IMR-90 (cell line): ENCODE data around the gene DNASE2B. TPM values are rescaled to one million over a fixed set of nuclear protein-coding genes. Genes with fewer than 3 reads are reported as not detected.

Source experiments
- ATAC-seq: fragments of 200-7000 bp; cut with Tn5 transposase; 2 replicates; pipeline ENCODE4 v1.9.1; 2020; ENCODE audit warnings: low read depth, mild to moderate bottlenecking, moderate library complexity
- BruUV-seq: library from RNA; stranded (reverse); fragments of 400-500 nt; replicated peaks from 2 replicates; lab custom pipeline; 2021; lab: Mats Ljungman, UMichigan
- CTCF ChIA-PET: fragments of 300-600 bp; formaldehyde crosslinking; extraction: SDS; loops from one replicate; lab custom pipeline; 2021; ENCODE audit warnings: antibody characterized with exemption; lab: Yijun Ruan, JAX
- POLR2A ChIA-PET: fragments of 300-600 bp; sonication (Branson Sonifier 250); formaldehyde crosslinking; loops from one replicate; lab custom pipeline; 2022; ENCODE audit warnings: antibody characterized with exemption; ENCODE audit not compliant: unreplicated experiment; lab: Charles Lee
- DNase-seq: peaks from one replicate; pipeline ENCODE4 v3.0.0; 2013
- H2AFZ ChIP-seq: replicated peaks from 2 replicates; pipeline ENCODE3; 2013; ENCODE audit warnings: low read length, mild to moderate bottlenecking; ENCODE audit not compliant: poor library complexity
- H2AK5ac ChIP-seq: 2 replicates; pipeline ENCODE4 v1.6.1; 2013; ENCODE audit warnings: low read depth, low read length, inconsistent platforms
- H2AK9ac ChIP-seq: replicated peaks from 2 replicates; pipeline ENCODE3; 2013; ENCODE audit warnings: mild to moderate bottlenecking, low read depth, low read length, moderate library complexity; ENCODE audit not compliant: poor library complexity
- H2BK120ac ChIP-seq: 2 replicates; pipeline ENCODE4 v1.6.1; 2013; ENCODE audit warnings: low read depth, low read length, inconsistent platforms
- H2BK15ac ChIP-seq: 3 replicates; pipeline ENCODE4 v1.6.1; 2013; ENCODE audit warnings: low read depth, low read length, inconsistent platforms
- H2BK20ac ChIP-seq: 2 replicates; pipeline ENCODE4 v1.6.1; 2013; ENCODE audit warnings: low read depth, mild to moderate bottlenecking, inconsistent platforms, low read length, moderate library complexity
- H2BK5ac ChIP-seq: 2 replicates; pipeline ENCODE4 v1.6.1; 2013; ENCODE audit warnings: mild to moderate bottlenecking, low read depth, low read length, inconsistent platforms; ENCODE audit not compliant: poor library complexity, severe bottlenecking
- H3K14ac ChIP-seq: replicated peaks from 2 replicates; pipeline ENCODE4 v1.6.1; 2013; ENCODE audit warnings: low read depth, low read length, inconsistent platforms
- H3K18ac ChIP-seq: 2 replicates; pipeline ENCODE4 v1.6.1; 2013; ENCODE audit warnings: low read depth, low read length, control low read depth
- H3K23ac ChIP-seq: 2 replicates; pipeline ENCODE4 v1.6.1; 2013; ENCODE audit warnings: low read depth, low read length, inconsistent platforms
- H3K27ac ChIP-seq: 2 replicates; pipeline ENCODE4 v1.5.1; 2013; ENCODE audit warnings: mild to moderate bottlenecking, control low read depth, low read length; ENCODE audit not compliant: insufficient read depth
- H3K27me3 ChIP-seq: 2 replicates; pipeline ENCODE4 v1.6.1; 2013; ENCODE audit warnings: low read length; ENCODE audit not compliant: control insufficient read depth, insufficient read depth
- H3K36me3 ChIP-seq: 2 replicates; pipeline ENCODE4 v1.6.1; 2013; ENCODE audit warnings: low read length, mixed read lengths; ENCODE audit not compliant: control insufficient read depth, insufficient read depth
- H3K4ac ChIP-seq: 2 replicates; pipeline ENCODE4 v1.6.1; 2013; ENCODE audit warnings: low read depth, low read length, inconsistent platforms
- H3K4me1 ChIP-seq: 2 replicates; pipeline ENCODE4 v1.6.1; 2013; ENCODE audit warnings: low read length, mixed read lengths; ENCODE audit not compliant: control insufficient read depth, insufficient read depth
- H3K4me2 ChIP-seq: 2 replicates; pipeline ENCODE4 v1.6.1; 2013; ENCODE audit warnings: low read depth, mild to moderate bottlenecking, control low read depth, low read length, moderate library complexity
- H3K4me3 ChIP-seq: 2 replicates; pipeline ENCODE4 v1.5.1; 2013; ENCODE audit warnings: low read depth, mild to moderate bottlenecking, control low read depth, low read length, moderate library complexity; ENCODE audit not compliant: insufficient read depth
- H3K56ac ChIP-seq: 2 replicates; pipeline ENCODE4 v1.6.1; 2013; ENCODE audit warnings: low read length, inconsistent platforms; ENCODE audit not compliant: insufficient read depth; ENCODE audit errors: extremely low read depth
- H3K79me1 ChIP-seq, 2 experiments: 2 replicates each; pipeline ENCODE4 v1.6.1; 2013; ENCODE audit warnings: low read length in 2 of 2, inconsistent platforms in 1 of 2, low read depth in 1 of 2
- H3K9ac ChIP-seq: 2 replicates; pipeline ENCODE4 v1.6.1; 2013; ENCODE audit warnings: low read depth, low read length, control low read depth
- H3K9me1 ChIP-seq: 2 replicates; pipeline ENCODE4 v1.6.1; 2013; ENCODE audit warnings: low read length, inconsistent platforms; ENCODE audit not compliant: insufficient read depth
- H3K9me3 ChIP-seq: 2 replicates; pipeline ENCODE4 v1.6.1; 2013; ENCODE audit warnings: low read length; ENCODE audit not compliant: control insufficient read depth, insufficient read depth
- H4K20me1 ChIP-seq: 2 replicates; pipeline ENCODE4 v1.6.1; 2013; ENCODE audit warnings: low read length, inconsistent platforms; ENCODE audit not compliant: insufficient read depth
- H4K5ac ChIP-seq: 2 replicates; pipeline ENCODE4 v1.6.1; 2013; ENCODE audit warnings: mild to moderate bottlenecking, low read depth, low read length, control low read depth
- H4K8ac ChIP-seq, 2 experiments: 2 replicates each; pipeline ENCODE4 v1.6.1; 2013; ENCODE audit warnings: low read depth in 2 of 2, low read length in 2 of 2, control low read depth in 1 of 2, inconsistent platforms in 1 of 2
- H4K91ac ChIP-seq: 2 replicates; pipeline ENCODE4 v1.6.1; 2013; ENCODE audit warnings: low read depth, low read length, inconsistent platforms; ENCODE audit not compliant: insufficient read depth
- BHLHE40 ChIP-seq: fragments of 150-350 bp; IDR thresholded peaks from 2 replicates; pipeline ENCODE4 v1.6.1; 2016; ENCODE audit warnings: mild to moderate bottlenecking, low read depth, low read length
- CEBPB ChIP-seq: IDR thresholded peaks from 2 replicates; pipeline ENCODE4 v1.6.1; 2012; ENCODE audit warnings: low read depth, low read length, improper control_type of control experiment
- CHD1 ChIP-seq: IDR thresholded peaks from 2 replicates; pipeline ENCODE4 v1.6.1; 2012; ENCODE audit warnings: low read depth, low read length, improper control_type of control experiment
- FOS ChIP-seq: fragments of 150-350 bp; IDR thresholded peaks from 2 replicates; pipeline ENCODE4 v1.6.1; 2016; ENCODE audit warnings: low read depth, low read length
- MAFK ChIP-seq: IDR thresholded peaks from 2 replicates; pipeline ENCODE4 v1.6.1; 2012; ENCODE audit warnings: low read depth, low read length, improper control_type of control experiment
- MAZ ChIP-seq: IDR thresholded peaks from 2 replicates; pipeline ENCODE4 v1.6.1; 2012; ENCODE audit warnings: low read depth, mild to moderate bottlenecking, low read length, improper control_type of control experiment, moderate library complexity, borderline replicate concordance
- MXI1 ChIP-seq: IDR thresholded peaks from 2 replicates; pipeline ENCODE4 v1.6.1; 2012; ENCODE audit warnings: low read depth, mild to moderate bottlenecking, low read length, moderate library complexity, borderline replicate concordance
- POLR2A ChIP-seq: IDR thresholded peaks from 2 replicates; pipeline ENCODE4 v1.6.1; 2012; ENCODE audit warnings: mild to moderate bottlenecking, low read depth, low read length
- RAD21 ChIP-seq: IDR thresholded peaks from 2 replicates; pipeline ENCODE4 v1.6.1; 2012; ENCODE audit warnings: low read length, improper control_type of control experiment
- RCOR1 ChIP-seq: IDR thresholded peaks from 2 replicates; pipeline ENCODE4 v1.6.1; 2012; ENCODE audit warnings: mild to moderate bottlenecking, low read length, improper control_type of control experiment; ENCODE audit not compliant: insufficient replicate concordance
- RFX5 ChIP-seq: IDR thresholded peaks from 2 replicates; pipeline ENCODE4 v1.8.0; 2012; ENCODE audit warnings: low read depth, mild to moderate bottlenecking, low read length, moderate library complexity
- SMC3 ChIP-seq: fragments of 150-350 bp; IDR thresholded peaks from 2 replicates; pipeline ENCODE4 v1.6.1; 2016; ENCODE audit warnings: low read depth, mild to moderate bottlenecking, antibody characterized with exemption, low read length, moderate library complexity
- WGBS, 2 experiments: methylation state at CpG; one replicate each; pipeline versions ENCODE4 v1.1.5 to v1.1.7; 2013; ENCODE audit warnings: missing lambda C conversion rate in 2 of 2; ENCODE audit not compliant: insufficient read length in 1 of 2; ENCODE audit errors: extremely low coverage in 2 of 2; 5-methylcytosine and 5-hydroxymethylcytosine counted together
- dilution Hi-C: fragments of 300-500 bp; cut with HindIII; formaldehyde crosslinking; loops from one replicate; pipeline ENCODE4 v1.14.3; 2018; ENCODE audit warnings: low sequenced_read_pairs; ENCODE audit not compliant: unreplicated experiment
- in situ Hi-C: fragments of 300-500 bp; cut with MboI; formaldehyde crosslinking; loops from 3 replicates; pipeline ENCODE4 v1.14.3; 2019; ENCODE audit warnings: low sequenced_read_pairs, inconsistent platforms, mixed read lengths
- intact Hi-C: fragments of 100-400 bp; cut with micrococcal nuclease; formaldehyde crosslinking; loops from 2 replicates; pipeline ENCODE4 v1.10.0; 2022
- polyA plus RNA-seq, 3 experiments: library from polyadenylated mRNA; depleted of rRNA; stranded (reverse); fragments of >200 nt; gene quantifications; 2 replicates each; pipeline ENCODE4 v1.2.3, GENCODE V29; 2012; ENCODE audit warnings: low replicate concordance in 1 of 3
- total RNA-seq: library from RNA; depleted of rRNA; stranded (reverse); fragments of >200 nt; gene quantifications from 2 replicates; pipeline ENCODE4 v1.2.3, GENCODE V29; 2012
- TF ChIP-seq, protein P1 (sequence below): conservative IDR thresholded peaks from 2 replicates; pipeline ENCODE4 v1.5.1; 2012; ENCODE audit warnings: mild to moderate bottlenecking, low read depth, low read length, improper control_type of control experiment
- TF ChIP-seq, protein P2 (sequence below): fragments of 150-350 bp; IDR thresholded peaks from 2 replicates; pipeline ENCODE4 v1.6.1; 2016; ENCODE audit warnings: low read depth, mild to moderate bottlenecking, low read length, moderate library complexity, borderline replicate concordance

The DNASE2B gene
- total and polyA plus RNA-seq, 2 of the 4 experiments (the other 2 are of a cell fraction): not detected

DNA sequence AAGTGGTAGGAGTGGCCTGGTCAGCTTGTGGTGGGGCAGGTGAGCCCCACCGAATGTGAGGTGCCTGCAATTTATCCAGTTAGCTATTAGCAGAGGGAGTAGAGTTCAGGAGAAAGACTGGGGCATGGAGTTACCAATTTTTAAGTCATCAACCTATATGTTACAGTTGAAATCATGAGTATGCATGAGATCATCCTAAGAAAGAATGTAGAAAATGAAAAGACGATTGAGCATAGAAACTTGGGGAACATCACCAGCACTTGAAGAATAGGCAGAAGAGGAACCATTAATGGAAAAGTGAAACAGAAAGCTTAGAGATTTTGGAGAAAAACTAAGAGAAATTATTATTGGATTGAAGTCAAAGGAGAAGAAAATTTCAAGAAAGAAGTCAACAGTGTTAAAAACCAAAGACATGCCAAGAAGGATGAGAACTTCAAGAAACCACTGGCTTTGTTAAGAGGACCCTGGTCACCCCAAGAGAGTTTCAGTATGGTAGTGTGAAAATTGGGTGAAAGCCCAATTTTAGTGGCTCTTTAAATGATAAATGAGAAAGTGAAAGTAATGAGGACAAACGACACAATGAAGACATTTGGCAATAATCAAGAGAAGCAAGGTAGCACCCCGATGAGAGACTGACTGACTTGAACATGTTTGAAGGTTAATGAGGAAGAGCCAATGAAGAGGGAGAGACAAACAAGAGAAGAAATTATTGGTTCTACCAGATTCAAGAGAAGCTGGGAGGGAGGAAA lies 36.7 kb downstream of the DNASE2B start:
- Histone ChIP-seq H4K91ac (0 out of 2 replicates have a peak overlapping the region, but pooled peaks have one; percentile 3), H2AFZ (no peak overlapping the region), H2BK20ac (0 out of 2 replicates have a peak overlapping the region, but pooled peaks have one; percentile 20), H3K4ac (peak overlapping the region; percentile 31; the same call in 1 of the 2 replicates), H3K27me3 (no peaks in the 10 kb centered on the region), H3K9me3 (peaks cover 2% of the 10 kb centered on the region), H3K9ac (no peak overlapping the region), H3K4me3 (no peak overlapping the region), H3K56ac (no peak overlapping the region), H2BK15ac (no peak overlapping the region), H2BK5ac (no peak overlapping the region), H4K20me1 (no peaks in the 10 kb centered on the region), H4K8ac (0 out of 4 replicates have a peak overlapping the region, but pooled peaks of 1 of the 2 experiments have one; percentile 43), H3K27ac (no peak overlapping the region), H3K9me1 (no peaks in the 10 kb centered on the region), H2BK120ac (no peak overlapping the region), H3K14ac (no peak overlapping the region), H2AK9ac (no peak overlapping the region), H3K4me1 (no peaks in the 10 kb centered on the region; the same call in 1 of the 2 replicates), H3K4me2 (peak overlapping the region; percentile 87; the same call in 1 of the 2 replicates), H2AK5ac (no peak overlapping the region), H3K18ac (peak overlapping the region; percentile 83; the same call in 1 of the 2 replicates), H3K23ac (no peak overlapping the region), H4K5ac (peak overlapping the region; percentile 62; the same call in 1 of the 2 replicates), H3K79me1 (no peaks in the 10 kb centered on the region), H3K36me3 (no peaks in the 10 kb centered on the region)
- ChIA-PET POLR2A (no interaction called here), CTCF (interaction anchor here (1.0 to 1.4 kb wide), 2 partner anchors 182 to 294 kb away, joined by 3 to 4 read pairs; no protein-coding TSS in a partner anchor)
- intact Hi-C loops: loop anchor here (5.0 kb wide), 3 partner anchors 58 to 358 kb away; no protein-coding TSS in a partner anchor
- peak; percentile 16 for DNase-seq
- in situ Hi-C loops: loop anchor here (5.0 to 25.0 kb wide), 3 partner anchors 288 to 510 kb away; no protein-coding TSS in a partner anchor
- ATAC-seq: no peak; the same call in 1 of the 2 replicates
- no TSS peak for BruUV-seq
- dilution Hi-C loops: loop anchor here (25.0 kb wide), 1 partner anchor 298 kb away; the partner anchor contains the start of gene PRKACB
- 33% methylated on average over 3 of the region's 4 CpGs; no CpG with 5 or more reads in 1 of the 2 experiments for WGBS, 2 experiments
- TF ChIP-seq FOS (no peak), CEBPB (no peak), RAD21 (no peak), RFX5 (no peak), CHD1 (no peak), MXI1 (no peak), POLR2A (no peak), RCOR1 (no peak), SMC3 (no peak), BHLHE40 (no peak), MAZ (no peak), MAFK (no peak)
- TF ChIP-seq, protein P1, sequence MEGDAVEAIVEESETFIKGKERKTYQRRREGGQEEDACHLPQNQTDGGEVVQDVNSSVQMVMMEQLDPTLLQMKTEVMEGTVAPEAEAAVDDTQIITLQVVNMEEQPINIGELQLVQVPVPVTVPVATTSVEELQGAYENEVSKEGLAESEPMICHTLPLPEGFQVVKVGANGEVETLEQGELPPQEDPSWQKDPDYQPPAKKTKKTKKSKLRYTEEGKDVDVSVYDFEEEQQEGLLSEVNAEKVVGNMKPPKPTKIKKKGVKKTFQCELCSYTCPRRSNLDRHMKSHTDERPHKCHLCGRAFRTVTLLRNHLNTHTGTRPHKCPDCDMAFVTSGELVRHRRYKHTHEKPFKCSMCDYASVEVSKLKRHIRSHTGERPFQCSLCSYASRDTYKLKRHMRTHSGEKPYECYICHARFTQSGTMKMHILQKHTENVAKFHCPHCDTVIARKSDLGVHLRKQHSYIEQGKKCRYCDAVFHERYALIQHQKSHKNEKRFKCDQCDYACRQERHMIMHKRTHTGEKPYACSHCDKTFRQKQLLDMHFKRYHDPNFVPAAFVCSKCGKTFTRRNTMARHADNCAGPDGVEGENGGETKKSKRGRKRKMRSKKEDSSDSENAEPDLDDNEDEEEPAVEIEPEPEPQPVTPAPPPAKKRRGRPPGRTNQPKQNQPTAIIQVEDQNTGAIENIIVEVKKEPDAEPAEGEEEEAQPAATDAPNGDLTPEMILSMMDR: no peak
- TF ChIP-seq, protein P2, sequence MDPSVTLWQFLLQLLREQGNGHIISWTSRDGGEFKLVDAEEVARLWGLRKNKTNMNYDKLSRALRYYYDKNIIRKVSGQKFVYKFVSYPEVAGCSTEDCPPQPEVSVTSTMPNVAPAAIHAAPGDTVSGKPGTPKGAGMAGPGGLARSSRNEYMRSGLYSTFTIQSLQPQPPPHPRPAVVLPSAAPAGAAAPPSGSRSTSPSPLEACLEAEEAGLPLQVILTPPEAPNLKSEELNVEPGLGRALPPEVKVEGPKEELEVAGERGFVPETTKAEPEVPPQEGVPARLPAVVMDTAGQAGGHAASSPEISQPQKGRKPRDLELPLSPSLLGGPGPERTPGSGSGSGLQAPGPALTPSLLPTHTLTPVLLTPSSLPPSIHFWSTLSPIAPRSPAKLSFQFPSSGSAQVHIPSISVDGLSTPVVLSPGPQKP: no peak
